Stomach (tissue), 4 donors: Measurements from ENCODE around the gene FCN2.

Experiments
- EP300 ChIP-seq: sonication (generic); formaldehyde crosslinking; IDR thresholded peaks from one replicate; pipeline ENCODE4 v1.6.1; 2017; ENCODE audit warnings: antibody characterized with exemption
- POLR2A ChIP-seq, 4 donors: fragments of 450-650 bp; IDR thresholded peaks; one replicate each; pipeline ENCODE4 v1.6.1; 2016; ENCODE audit warnings: antibody characterized with exemption in 4 of 4, control low read depth in 2 of 4, mild to moderate bottlenecking in 1 of 4, moderate library complexity in 1 of 4
- POLR2AphosphoS5 ChIP-seq, 3 donors: sonication (generic); formaldehyde crosslinking; IDR thresholded peaks; one replicate each; pipeline ENCODE4 v1.6.1; 2016; ENCODE audit warnings: antibody characterized with exemption in 3 of 3
- TF ChIP-seq, protein P1 (sequence below), 7 experiments: fragments of 450-650 bp in 4 of 7; fragments of 200-600 bp in 3 of 7; sonication (generic) in 3 of 7; IDR thresholded peaks; one replicate each; pipeline ENCODE4 v1.5.1; 2016 to 2019; ENCODE audit warnings: antibody characterized with exemption in 7 of 7, control low read depth in 2 of 7, mild to moderate bottlenecking in 1 of 7

DNA sequence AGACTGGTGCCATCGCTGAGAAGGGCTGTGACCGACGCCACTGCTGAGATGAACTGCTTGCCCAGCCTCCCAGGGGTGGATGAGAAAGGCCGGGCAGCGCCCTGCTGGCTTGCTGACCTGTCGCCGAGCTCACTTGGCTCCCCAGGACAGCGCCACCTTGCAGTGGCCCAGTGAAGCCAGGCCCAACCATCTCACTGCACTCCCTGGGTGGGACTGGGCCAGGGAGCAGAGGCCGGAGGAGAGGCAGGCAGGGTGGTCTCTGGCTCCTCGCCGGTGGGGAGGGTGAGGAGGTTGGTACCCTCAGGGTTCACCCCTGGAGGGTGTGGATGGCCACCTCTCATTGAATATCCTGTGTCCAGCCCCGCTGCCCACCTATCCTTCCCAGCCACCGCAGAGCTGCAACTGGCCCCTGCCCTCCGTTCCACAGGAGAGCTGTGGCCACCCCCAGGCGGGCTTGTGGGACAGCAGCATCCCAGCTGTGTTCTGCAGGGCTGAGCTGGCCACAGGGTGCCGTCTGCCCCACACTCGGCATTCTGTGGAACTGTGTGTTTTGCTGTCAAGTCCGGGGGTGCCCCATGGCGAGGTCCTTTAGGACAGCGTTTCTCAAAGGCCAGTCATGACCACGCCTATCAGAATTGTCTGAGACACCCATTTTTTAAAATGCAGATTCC is 41.0 kb upstream of the FCN2 start:
- TF ChIP-seq, protein P1, sequence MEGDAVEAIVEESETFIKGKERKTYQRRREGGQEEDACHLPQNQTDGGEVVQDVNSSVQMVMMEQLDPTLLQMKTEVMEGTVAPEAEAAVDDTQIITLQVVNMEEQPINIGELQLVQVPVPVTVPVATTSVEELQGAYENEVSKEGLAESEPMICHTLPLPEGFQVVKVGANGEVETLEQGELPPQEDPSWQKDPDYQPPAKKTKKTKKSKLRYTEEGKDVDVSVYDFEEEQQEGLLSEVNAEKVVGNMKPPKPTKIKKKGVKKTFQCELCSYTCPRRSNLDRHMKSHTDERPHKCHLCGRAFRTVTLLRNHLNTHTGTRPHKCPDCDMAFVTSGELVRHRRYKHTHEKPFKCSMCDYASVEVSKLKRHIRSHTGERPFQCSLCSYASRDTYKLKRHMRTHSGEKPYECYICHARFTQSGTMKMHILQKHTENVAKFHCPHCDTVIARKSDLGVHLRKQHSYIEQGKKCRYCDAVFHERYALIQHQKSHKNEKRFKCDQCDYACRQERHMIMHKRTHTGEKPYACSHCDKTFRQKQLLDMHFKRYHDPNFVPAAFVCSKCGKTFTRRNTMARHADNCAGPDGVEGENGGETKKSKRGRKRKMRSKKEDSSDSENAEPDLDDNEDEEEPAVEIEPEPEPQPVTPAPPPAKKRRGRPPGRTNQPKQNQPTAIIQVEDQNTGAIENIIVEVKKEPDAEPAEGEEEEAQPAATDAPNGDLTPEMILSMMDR (IDR thresholded peaks at IDR 0.05), result no peak
- TF ChIP-seq POLR2AphosphoS5 (IDR thresholded peaks at IDR 0.05) (no peak), POLR2A (IDR thresholded peaks at IDR 0.05) (no peak), EP300 (no peak)
